Chondrocyte (in vitro differentiated cells): ENCODE data around the gene NYNRIN. TPM values are rescaled to one million over a fixed set of nuclear protein-coding genes. Genes with fewer than 3 reads are reported as not detected.

Source experiments
- DNase-seq: peaks from one replicate; pipeline ENCODE4 v3.0.0; 2021; ENCODE audit warnings: mixed read lengths, low spot score
- H3K27ac Mint-ChIP-seq: one replicate; pipeline ENCODE4 v1.8.0; 2021; ENCODE audit warnings: mild to moderate bottlenecking, moderate library complexity, mixed read lengths; ENCODE audit not compliant: unreplicated experiment
- H3K27me3 Mint-ChIP-seq: 2 replicates; pipeline ENCODE4 v1.8.0; 2021; ENCODE audit warnings: low read depth, mixed read lengths
- H3K36me3 Mint-ChIP-seq: 2 replicates; pipeline ENCODE4 v1.8.0; 2021; ENCODE audit warnings: low read depth, mixed read lengths
- H3K4me1 Mint-ChIP-seq: 2 replicates; pipeline ENCODE4 v1.8.0; 2021; ENCODE audit warnings: low read depth, mild to moderate bottlenecking, mixed read lengths
- H3K4me3 Mint-ChIP-seq: one replicate; pipeline ENCODE4 v1.8.0; 2021; ENCODE audit warnings: mild to moderate bottlenecking, moderate library complexity, mixed read lengths; ENCODE audit not compliant: unreplicated experiment
- H3K9me3 Mint-ChIP-seq: 2 replicates; pipeline ENCODE4 v1.8.0; 2021; ENCODE audit warnings: low read depth, mixed read lengths
- CTCF ChIP-seq: fragments of 200-600 bp; sonication (generic); IDR thresholded peaks from 2 replicates; pipeline ENCODE4 v1.5.0; 2021; ENCODE audit warnings: antibody characterized with exemption, mild to moderate bottlenecking, moderate library complexity
- total RNA-seq: library from RNA; stranded (reverse); gene quantifications from 3 replicates; pipeline ENCODE4 v1.2.1, GENCODE V29; 2021

NYNRIN gene
- total RNA-seq, 1 donor from 2014 or later = 21.0 TPM

GRCh38 chr14:24388474-24389179 is 10.2 kb upstream of the NYNRIN start:
- no peak for TF ChIP-seq CTCF
- H3K9me3 Mint-ChIP-seq = no peaks in the 10 kb centered on the region
- H3K27me3 Mint-ChIP-seq = no peaks in the 10 kb centered on the region

GRCh38 chr14:24389226-24389848 is 9.5 kb upstream of the NYNRIN start:
- Mint-ChIP-seq H3K4me1 (peaks cover 18% of the 10 kb centered on the region), H3K27ac (no peak overlapping the region), H3K36me3 (no peaks in the 10 kb centered on the region), H3K4me3 (no peak overlapping the region), H3K27me3 (no peaks in the 10 kb centered on the region), H3K9me3 (no peaks in the 10 kb centered on the region)
- no peak for TF ChIP-seq CTCF
- no peak for DNase-seq

More at GRCh38 chr14:24388474-24389179, 10.2 kb upstream of the NYNRIN start:
- peaks cover 16% of the 10 kb centered on the region for H3K4me1 Mint-ChIP-seq
- no peak for DNase-seq
- no peaks in the 10 kb centered on the region for H3K36me3 Mint-ChIP-seq
- no peak overlapping the region for H3K4me3 Mint-ChIP-seq
- H3K27ac Mint-ChIP-seq = no peak overlapping the region

- Mint-ChIP-seq H3K27ac (no peak overlapping the region), H3K36me3 (no peaks in the 10 kb centered on the region), H3K4me3 (no peak overlapping the region), H3K9me3 (no peaks in the 10 kb centered on the region), H3K27me3 (no peaks in the 10 kb centered on the region), H3K4me1 (peaks cover 21% of the 10 kb centered on the region)
- no peak for DNase-seq
- no peak for TF ChIP-seq CTCF
Measured at GRCh38 chr14:24390701-24391468, 7.9 kb upstream of the NYNRIN start.

GRCh38 chr14:24392325-24393091 is 6.3 kb upstream of the NYNRIN start:
- no peak overlapping the region for H3K4me3 Mint-ChIP-seq
- DNase-seq = no peak
- H3K27ac Mint-ChIP-seq = peak overlapping the region; percentile 2
- peaks cover 35% of the 10 kb centered on the region for H3K4me1 Mint-ChIP-seq
- TF ChIP-seq CTCF = peak; percentile 63
- H3K36me3 Mint-ChIP-seq = no peaks in the 10 kb centered on the region
- H3K9me3 Mint-ChIP-seq = no peaks in the 10 kb centered on the region
- no peaks in the 10 kb centered on the region for H3K27me3 Mint-ChIP-seq

- TF ChIP-seq CTCF = peak; percentile 32
- no peak overlapping the region for H3K27ac Mint-ChIP-seq
- H3K27me3 Mint-ChIP-seq = no peaks in the 10 kb centered on the region
- DNase-seq = no peak
- H3K36me3 Mint-ChIP-seq = no peaks in the 10 kb centered on the region
- H3K4me1 Mint-ChIP-seq = peaks cover 45% of the 10 kb centered on the region
- H3K4me3 Mint-ChIP-seq = no peak overlapping the region
- H3K9me3 Mint-ChIP-seq = no peaks in the 10 kb centered on the region
Measured at GRCh38 chr14:24394275-24394674, 4.5 kb upstream of the NYNRIN start.
